OCI-LY3 (cell line): ENCODE results near the gene ADGRB3.
"Not testable (repeated sequence)": the region's sequence is repeated elsewhere in the genome, so short reads cannot be mapped to it uniquely, and the experiment has no call there.

Source experiments
- H2AFZ ChIP-seq: fragments of 200-600, 300-600 bp; shearing (Covaris generic); 2 replicates; pipeline ENCODE4 v1.6.0; 2014; ENCODE audit warnings: antibody characterized with exemption, low read depth, low read length
- H3K27ac ChIP-seq: fragments of 200-600, 300-600 bp; sonication (generic); 2 replicates; pipeline ENCODE4 v1.5.1; 2014; ENCODE audit warnings: mild to moderate bottlenecking, low read length, moderate library complexity, mixed read lengths
- H3K27me3 ChIP-seq: fragments of 200-600, 300-600 bp; sonication (generic); 2 replicates; pipeline ENCODE4 v1.6.1; 2014; ENCODE audit warnings: low read depth, low read length, mixed read lengths
- H3K36me3 ChIP-seq: fragments of 200-600, 300-600 bp; sonication (generic); replicated peaks from 2 replicates; pipeline ENCODE3; 2014; ENCODE audit warnings: low read depth, low read length, mixed read lengths
- H3K4me1 ChIP-seq: fragments of 300-600, 200-600 bp; sonication (generic); 2 replicates; pipeline ENCODE4 v1.6.1; 2014; ENCODE audit warnings: low read length, mixed read lengths
- H3K4me2 ChIP-seq: fragments of 200-600, 300-600 bp; sonication (generic); 2 replicates; pipeline ENCODE4 v1.6.1; 2014; ENCODE audit warnings: low read length, mixed read lengths
- H3K4me3 ChIP-seq: fragments of 300-600, 200-600 bp; sonication (generic); 2 replicates; pipeline ENCODE4 v1.5.1; 2014; ENCODE audit warnings: antibody characterized with exemption, mild to moderate bottlenecking, low read length, moderate library complexity
- H3K79me2 ChIP-seq: fragments of 300-600, 200-600 bp; shearing (Covaris generic); 2 replicates; pipeline ENCODE4 v1.6.1; 2014; ENCODE audit warnings: mild to moderate bottlenecking, low read length, mixed read lengths
- H3K9ac ChIP-seq: fragments of 300-600, 200-600 bp; shearing (Covaris generic); 2 replicates; pipeline ENCODE4 v1.6.0; 2014; ENCODE audit warnings: mild to moderate bottlenecking, low read length, moderate library complexity
- H3K9me3 ChIP-seq: fragments of 200-600, 300-600 bp; shearing (Covaris generic); 2 replicates; pipeline ENCODE4 v1.6.1; 2014; ENCODE audit warnings: low read length, mixed read lengths; ENCODE audit not compliant: insufficient read depth
- H4K20me1 ChIP-seq: fragments of 200-600, 300-600 bp; sonication (generic); 2 replicates; pipeline ENCODE4 v1.6.1; 2016; ENCODE audit warnings: low read length, mixed read lengths; ENCODE audit not compliant: insufficient read depth
- CTCF ChIP-seq: fragments of 200-600, 300-600 bp; sonication (generic); IDR thresholded peaks from 2 replicates; pipeline ENCODE4 v1.5.1; 2014; ENCODE audit warnings: antibody characterized with exemption, low read length, low read depth
- EZH2phosphoT487 ChIP-seq: fragments of 200-600 bp; shearing (Covaris generic); IDR thresholded peaks from 2 replicates; pipeline ENCODE4 v1.6.1; 2018; ENCODE audit warnings: antibody characterized with exemption, mixed run types, low read depth

Gene ADGRB3

GRCh38 chr6:69285054-69285453 lies 650.0 kb downstream of the ADGRB3 start:
- TF ChIP-seq CTCF, result no peak
- TF ChIP-seq EZH2phosphoT487, result no peak
- H3K4me2 ChIP-seq, result no peak overlapping the region
- H3K9ac ChIP-seq, result no peak overlapping the region

GRCh38 chr6:69286331-69286730 lies 651.2 kb downstream of the ADGRB3 start:
- no peaks in the 10 kb centered on the region for H3K27me3 ChIP-seq
- H2AFZ ChIP-seq, result no peak overlapping the region
- no peaks in the 10 kb centered on the region for H3K79me2 ChIP-seq

More at GRCh38 chr6:69285054-69285453, 650.0 kb downstream of the ADGRB3 start:
- no peaks in the 10 kb centered on the region for H3K36me3 ChIP-seq
- no peaks in the 10 kb centered on the region for H4K20me1 ChIP-seq
- H3K4me1 ChIP-seq, result 0 out of 2 replicates have a peak, but pooled peaks cover 5% of the 10 kb centered on the region
- no peak overlapping the region for H3K4me3 ChIP-seq
- H3K79me2 ChIP-seq, result no peaks in the 10 kb centered on the region
- no peaks in the 10 kb centered on the region for H3K27me3 ChIP-seq
- no peak overlapping the region for H3K27ac ChIP-seq
- no peaks in the 10 kb centered on the region for H3K9me3 ChIP-seq
- no peak overlapping the region for H2AFZ ChIP-seq

GRCh38 chr6:69288198-69288597 lies 653.1 kb downstream of the ADGRB3 start:
- H3K9me3 ChIP-seq, result not testable (repeated sequence)

More at GRCh38 chr6:69286331-69286730, 651.2 kb downstream of the ADGRB3 start:
- H3K36me3 ChIP-seq, result no peaks in the 10 kb centered on the region
- no peak for TF ChIP-seq EZH2phosphoT487
- TF ChIP-seq CTCF, result no peak
- no peak overlapping the region for H3K4me2 ChIP-seq
- no peak overlapping the region for H3K9ac ChIP-seq
- H3K27ac ChIP-seq, result no peak overlapping the region
- no peak overlapping the region for H3K4me3 ChIP-seq
- no peaks in the 10 kb centered on the region for H3K9me3 ChIP-seq
- H4K20me1 ChIP-seq, result no peaks in the 10 kb centered on the region
- 0 out of 2 replicates have a peak, but pooled peaks cover 5% of the 10 kb centered on the region for H3K4me1 ChIP-seq

GRCh38 chr6:69289689-69290495 lies 654.8 kb downstream of the ADGRB3 start:
- H3K79me2 ChIP-seq, result no peaks in the 10 kb centered on the region
- TF ChIP-seq CTCF, result no peak
- H3K4me3 ChIP-seq, result no peak overlapping the region
- no peaks in the 10 kb centered on the region for H3K27me3 ChIP-seq
- H3K4me2 ChIP-seq, result no peak overlapping the region
- H3K4me1 ChIP-seq, result 0 out of 2 replicates have a peak, but pooled peaks cover 4% of the 10 kb centered on the region
- no peaks in the 10 kb centered on the region for H3K9me3 ChIP-seq
- H3K27ac ChIP-seq, result no peak overlapping the region
- no peaks in the 10 kb centered on the region for H3K36me3 ChIP-seq
- H3K9ac ChIP-seq, result no peak overlapping the region
- no peaks in the 10 kb centered on the region for H4K20me1 ChIP-seq
- H2AFZ ChIP-seq, result no peak overlapping the region

More at GRCh38 chr6:69288198-69288597, 653.1 kb downstream of the ADGRB3 start:
- H3K27me3 ChIP-seq, H3K36me3 ChIP-seq, H3K79me2 ChIP-seq, H3K4me2 ChIP-seq, H3K4me3 ChIP-seq, H3K27ac ChIP-seq, H2AFZ ChIP-seq, H3K4me1 ChIP-seq, H3K9ac ChIP-seq, H4K20me1 ChIP-seq: not testable (repeated sequence)
